A549 (cell line): ENCODE results near the gene BAHCC1.

ENCODE experiments used
- CEBPB ChIP-seq, 2 experiments: fragments of >200 bp in 1 of 2; sonication (Bioruptor Twin) in 1 of 2; formaldehyde crosslinking in 1 of 2; IDR thresholded peaks; 2 replicates each; pipeline ENCODE4 v1.6.1; 2012 to 2016
- CTCF ChIP-seq: fragments of >200 bp; sonication (Bioruptor Twin); formaldehyde crosslinking; IDR thresholded peaks from 3 replicates; pipeline ENCODE4 v1.5.1; 2016
- HDAC2 ChIP-seq: fragments of 200-600 bp; sonication (generic); IDR thresholded peaks from 2 replicates; pipeline ENCODE4 v1.6.1; 2016
- JUNB ChIP-seq: fragments of >200 bp; sonication (Bioruptor Twin); formaldehyde crosslinking; IDR thresholded peaks from 2 replicates; pipeline ENCODE4 v1.6.1; 2016
- KDM1A ChIP-seq: fragments of 200-600 bp; sonication (generic); IDR thresholded peaks from 2 replicates; pipeline ENCODE4 v1.6.1; 2016; ENCODE audit warnings: low read depth, mild to moderate bottlenecking
- MAFK ChIP-seq: fragments of 450-650 bp; IDR thresholded peaks from 2 replicates; pipeline ENCODE4 v1.6.1; 2014; ENCODE audit not compliant: partially characterized antibody
- MYC ChIP-seq: IDR thresholded peaks from 2 replicates; pipeline ENCODE4 v1.6.1; 2012; ENCODE audit warnings: mild to moderate bottlenecking, inconsistent platforms, low read length, improper control_type of control experiment, borderline replicate concordance
- PHF8 ChIP-seq: fragments of 200-600 bp; sonication (generic); IDR thresholded peaks from 2 replicates; pipeline ENCODE4 v1.6.1; 2016; ENCODE audit warnings: low read depth, mild to moderate bottlenecking, antibody characterized with exemption, moderate library complexity, borderline replicate concordance
- POLR2A ChIP-seq: IDR thresholded peaks from 2 replicates; pipeline ENCODE4 v1.6.1; 2012; ENCODE audit warnings: mild to moderate bottlenecking, low read length
- RAD21 ChIP-seq, 2 experiments: fragments of >200 bp in 1 of 2; sonication (Bioruptor Twin) in 1 of 2; formaldehyde crosslinking in 1 of 2; IDR thresholded peaks in 1 of 2; conservative IDR thresholded peaks in 1 of 2; 2 replicates in 1 of 2; 3 replicates in 1 of 2; pipeline ENCODE4 v1.6.1; 2012 to 2018; ENCODE audit warnings: inconsistent platforms in 1 of 2
- REST ChIP-seq: fragments of 200-600 bp; sonication (generic); IDR thresholded peaks from 2 replicates; pipeline ENCODE4 v1.6.1; 2016; ENCODE audit warnings: antibody characterized with exemption, mild to moderate bottlenecking, moderate library complexity
- ZNF302 ChIP-seq: fragments of 250-450 bp; sonication (Bioruptor Pico); IDR thresholded peaks from 2 replicates; pipeline ENCODE4 v1.9.0; 2021; ENCODE audit warnings: inconsistent platforms, mild to moderate bottlenecking, moderate library complexity

GRCh38 chr17:81403671-81404534, 8.6 kb downstream of the BAHCC1 start:
- no peak for TF ChIP-seq HDAC2
- TF ChIP-seq CTCF, result no peak
- no peak for TF ChIP-seq JUNB
- no peak for TF ChIP-seq MYC
- no peak for TF ChIP-seq REST
- TF ChIP-seq POLR2A, result no peak
- no peak for TF ChIP-seq KDM1A
- no peak for TF ChIP-seq MAFK
- TF ChIP-seq RAD21 (conservative IDR thresholded peaks at IDR 0.05 in 1 of 2, IDR thresholded peaks at IDR 0.05 in 1 of 2), result no peak
- TF ChIP-seq CEBPB (IDR thresholded peaks at IDR 0.05), result no peak
- no peak for TF ChIP-seq ZNF302 (CRISPR knock-in tag)
- no peak for TF ChIP-seq PHF8
